ENCODE measurements around the gene TIRAP.
"Not testable (repeated sequence)": the region's sequence is repeated elsewhere in the genome, so short reads cannot be mapped to it uniquely, and the experiment has no call there.

The TIRAP gene

DNA sequence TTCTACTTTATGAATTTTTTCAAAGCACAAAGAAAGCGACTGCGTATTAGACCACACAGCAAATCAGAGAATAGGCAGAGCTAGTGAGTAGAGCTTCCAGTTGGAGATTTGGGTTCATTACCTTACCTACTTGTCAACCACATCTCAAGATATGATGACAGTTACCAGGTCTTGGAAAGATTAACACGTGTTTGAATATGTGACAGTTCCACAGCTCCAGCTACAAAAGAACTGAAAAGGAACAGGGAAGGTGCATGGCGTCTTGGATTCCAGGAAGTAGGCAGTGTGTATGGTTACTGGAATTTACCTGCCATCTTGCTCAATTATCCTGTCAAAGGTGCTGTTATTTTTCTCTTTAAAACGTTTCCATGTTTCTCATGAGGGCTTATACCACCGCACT, 5.3 kb downstream of the TIRAP start:
- no peak for FAIRE-seq

DNA sequence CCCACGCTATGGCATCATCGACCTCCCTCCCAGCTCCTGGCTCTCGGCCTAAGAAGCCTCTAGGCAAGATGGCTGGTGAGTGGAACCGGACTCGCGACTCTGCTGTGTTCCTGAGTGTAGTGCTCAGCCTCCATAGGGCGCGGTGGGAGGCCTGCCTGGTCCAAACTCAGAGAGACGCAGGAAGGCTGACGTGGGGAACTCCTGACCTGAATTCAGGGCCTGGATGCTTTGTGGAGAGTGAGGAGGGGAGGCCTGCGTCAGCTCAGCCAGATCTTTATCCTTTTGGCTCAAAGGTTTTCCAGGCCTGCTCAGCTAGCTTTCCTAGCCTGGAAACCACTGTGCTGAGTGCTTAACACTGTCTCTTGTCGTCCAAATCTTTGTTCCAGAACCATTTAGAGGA, 8.0 kb downstream of the TIRAP start:
- FAIRE-seq: no peak

DNA sequence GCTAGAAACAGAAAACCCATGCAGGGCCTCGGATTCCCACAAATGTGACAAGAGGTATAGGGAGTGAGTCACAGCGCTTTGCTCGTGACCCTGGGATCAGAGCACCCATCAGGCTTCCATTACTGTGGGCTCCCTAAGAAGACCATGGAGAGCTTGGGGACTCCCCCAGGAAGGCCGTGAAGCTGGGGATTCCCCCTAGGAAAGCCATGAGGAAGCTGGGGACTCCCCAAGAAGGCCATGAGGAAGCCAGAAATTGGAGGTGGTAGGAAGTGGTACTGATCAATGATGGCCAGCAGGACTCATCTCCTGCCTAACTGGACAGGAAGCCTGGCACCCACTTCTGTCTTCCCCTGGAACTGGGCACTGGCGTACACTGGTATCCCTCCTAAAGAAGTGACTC, 10.8 kb downstream of the TIRAP start:
- no peak for FAIRE-seq

DNA sequence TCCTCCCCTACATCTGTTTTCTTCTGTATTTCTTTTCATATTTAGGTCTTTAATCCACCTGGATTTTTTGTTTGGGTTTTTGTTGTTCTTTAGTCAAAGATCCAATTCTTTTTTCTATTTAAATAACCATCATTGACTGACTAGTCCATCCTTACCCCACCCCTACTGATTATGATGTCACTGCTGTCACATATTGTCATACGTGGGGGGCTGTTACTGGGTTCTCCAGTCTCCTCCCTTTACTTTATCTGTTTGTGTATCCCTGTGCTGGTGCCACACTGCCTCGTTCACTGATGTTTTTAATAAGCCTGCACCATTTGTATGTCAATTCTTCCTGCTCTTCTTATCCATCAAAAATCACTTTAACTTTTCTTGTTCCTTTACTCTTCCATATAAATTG, 14.1 kb downstream of the TIRAP start:
- FAIRE-seq: no peak

DNA sequence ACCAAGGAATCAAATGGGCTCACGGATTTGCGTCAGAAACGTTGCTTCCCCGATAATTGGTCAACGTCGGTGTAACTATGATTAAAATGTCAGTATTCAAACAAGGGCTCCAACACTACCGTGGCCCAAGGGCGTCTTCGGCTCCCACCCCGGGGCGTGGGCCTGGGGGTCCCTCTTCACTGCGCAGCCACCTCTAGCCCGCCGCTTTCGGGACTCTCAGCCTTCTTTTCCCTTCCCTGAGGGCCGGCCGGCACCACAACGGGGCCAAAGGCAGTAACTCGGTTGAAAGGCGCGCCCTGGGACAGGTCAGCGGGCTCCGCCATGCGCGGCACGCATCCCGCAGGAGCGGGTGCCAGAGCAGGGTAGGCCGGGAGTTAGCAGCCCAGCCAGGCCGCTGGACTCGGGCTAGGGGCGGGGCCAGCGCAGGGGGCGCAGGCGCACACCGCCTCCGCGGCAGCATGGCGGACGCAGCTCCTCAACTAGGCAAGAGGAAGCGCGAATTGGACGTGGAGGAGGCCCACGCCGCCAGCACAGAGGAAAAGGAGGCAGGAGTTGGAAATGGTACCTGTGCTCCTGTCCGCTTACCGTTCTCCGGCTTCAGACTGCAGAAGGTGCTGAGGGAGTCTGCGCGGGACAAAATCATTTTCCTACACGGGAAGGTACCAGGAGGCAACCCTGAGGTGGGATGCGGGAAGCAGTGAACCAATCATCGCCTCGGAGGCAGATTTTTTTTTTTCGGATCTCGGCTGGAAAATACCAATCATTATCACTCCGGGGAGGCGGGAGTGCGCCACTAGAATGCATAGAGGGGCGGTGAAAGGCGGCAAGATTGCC, 20.9 kb downstream of the TIRAP start, which contains the start of gene DCPS:
DCPS (plus strand) TSS at position 438 of the 834 bp plus-strand sequence; CDS start at position 459, 21 bp downstream.
- FAIRE-seq: no peak

DNA sequence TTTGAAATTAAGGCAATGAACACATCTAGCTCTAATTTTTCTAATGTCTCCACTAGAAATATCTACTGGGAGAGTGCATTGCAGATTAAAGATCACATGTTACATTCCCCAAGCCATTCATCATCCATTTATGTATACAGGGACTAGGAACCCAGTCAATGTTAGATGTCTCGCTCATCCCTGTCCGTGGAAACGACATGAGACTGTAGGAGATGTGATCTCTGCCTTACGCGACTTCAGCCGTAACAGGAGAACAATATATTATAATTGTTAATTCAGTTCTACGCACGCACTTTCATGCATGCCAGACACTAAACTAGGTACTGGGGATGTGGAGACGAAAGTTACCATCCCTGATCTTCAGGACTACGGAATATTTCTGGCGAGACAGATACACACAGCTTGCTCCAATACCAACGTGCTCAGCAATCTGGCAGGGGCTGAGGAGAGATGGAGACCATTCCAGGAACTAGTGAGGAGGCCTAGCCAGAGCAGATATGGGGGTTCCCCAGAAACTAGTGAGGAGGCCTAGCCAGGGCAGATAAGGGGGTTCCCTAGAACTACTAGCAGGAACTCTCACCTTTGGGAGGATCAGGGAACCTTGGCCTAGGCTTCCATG, 21.7 kb downstream of the TIRAP start:
- FAIRE-seq: no peak

DNA sequence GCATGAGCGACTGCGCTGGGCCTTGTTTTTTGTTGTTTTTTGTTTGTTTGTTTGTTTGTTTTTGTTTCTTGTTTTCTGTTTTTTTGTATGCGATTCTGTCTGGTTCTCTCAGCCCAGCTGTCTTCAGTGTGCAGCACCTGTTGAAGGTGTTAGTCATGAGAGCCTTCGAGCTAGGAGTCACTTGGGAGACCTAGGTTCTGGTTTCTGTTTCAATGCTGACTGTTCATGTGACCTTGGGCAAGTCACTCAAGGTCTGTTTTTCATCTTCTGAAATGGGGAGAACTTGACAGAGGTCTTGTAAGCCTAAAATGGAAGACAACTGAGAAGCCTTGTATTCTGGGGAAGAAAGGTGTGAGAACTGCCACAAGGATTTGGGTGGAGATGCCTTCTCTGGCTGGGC, 22.8 kb downstream of the TIRAP start:
- FAIRE-seq: no peak

DNA sequence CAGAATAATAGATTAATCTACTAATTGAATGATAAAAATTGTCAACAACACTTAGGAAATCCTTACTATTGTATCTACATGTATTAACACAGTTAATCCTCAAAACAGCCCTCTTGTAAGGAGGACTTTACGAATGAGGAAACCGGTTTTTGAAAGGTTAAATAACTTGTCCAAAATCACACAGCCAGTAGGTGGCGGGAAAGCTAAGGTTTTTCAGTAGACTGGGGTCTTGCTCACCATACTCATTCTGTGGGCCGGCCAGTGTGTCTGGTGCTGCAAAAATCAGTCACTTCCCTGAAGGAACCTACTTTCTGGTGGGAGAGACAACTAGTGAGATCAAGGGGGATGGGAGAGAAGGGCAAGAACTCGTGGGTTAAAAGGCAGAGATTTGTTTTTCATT, 24.8 kb downstream of the TIRAP start:
- FAIRE-seq: no peak

DNA sequence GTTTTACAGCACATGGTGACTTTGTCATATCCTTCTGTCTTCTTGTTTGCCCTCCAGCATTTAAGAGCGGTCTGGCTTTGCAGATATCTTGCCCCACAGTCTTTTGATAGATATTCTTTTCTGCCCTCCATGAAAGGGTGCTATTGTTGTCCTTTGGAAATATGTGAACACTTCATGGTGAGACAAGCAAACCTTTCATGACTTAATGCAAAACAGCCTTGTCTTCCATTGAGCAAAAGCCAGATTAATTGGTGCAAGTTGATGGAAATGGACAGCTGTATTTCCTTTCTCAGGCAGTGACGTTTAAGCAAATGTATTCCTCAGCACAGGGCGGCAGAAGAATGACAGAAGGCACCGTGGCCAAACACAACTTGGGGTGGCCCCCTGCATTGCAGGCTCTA, 25.4 kb downstream of the TIRAP start:
- no peak for FAIRE-seq

DNA sequence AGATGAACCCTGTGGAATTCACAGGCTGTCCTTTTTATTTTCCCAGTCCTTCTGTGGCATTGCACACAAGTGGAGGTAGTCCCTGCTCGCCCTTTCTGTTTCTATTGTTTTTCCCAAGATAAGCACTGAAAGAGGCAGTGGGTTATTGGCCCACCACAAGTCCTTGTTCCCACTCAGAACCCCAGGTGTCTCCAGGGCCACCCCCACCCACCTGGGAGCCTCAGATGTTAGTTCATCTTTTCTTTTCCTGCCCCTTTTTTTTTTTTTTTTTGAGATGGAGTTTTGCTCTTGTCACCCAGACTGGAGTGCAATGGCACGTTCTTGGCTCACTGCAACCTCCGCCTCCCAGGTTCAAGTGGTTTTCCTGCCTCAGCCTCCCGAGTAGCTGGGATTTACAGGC, 25.9 kb downstream of the TIRAP start:
- FAIRE-seq: not testable (repeated sequence)

DNA sequence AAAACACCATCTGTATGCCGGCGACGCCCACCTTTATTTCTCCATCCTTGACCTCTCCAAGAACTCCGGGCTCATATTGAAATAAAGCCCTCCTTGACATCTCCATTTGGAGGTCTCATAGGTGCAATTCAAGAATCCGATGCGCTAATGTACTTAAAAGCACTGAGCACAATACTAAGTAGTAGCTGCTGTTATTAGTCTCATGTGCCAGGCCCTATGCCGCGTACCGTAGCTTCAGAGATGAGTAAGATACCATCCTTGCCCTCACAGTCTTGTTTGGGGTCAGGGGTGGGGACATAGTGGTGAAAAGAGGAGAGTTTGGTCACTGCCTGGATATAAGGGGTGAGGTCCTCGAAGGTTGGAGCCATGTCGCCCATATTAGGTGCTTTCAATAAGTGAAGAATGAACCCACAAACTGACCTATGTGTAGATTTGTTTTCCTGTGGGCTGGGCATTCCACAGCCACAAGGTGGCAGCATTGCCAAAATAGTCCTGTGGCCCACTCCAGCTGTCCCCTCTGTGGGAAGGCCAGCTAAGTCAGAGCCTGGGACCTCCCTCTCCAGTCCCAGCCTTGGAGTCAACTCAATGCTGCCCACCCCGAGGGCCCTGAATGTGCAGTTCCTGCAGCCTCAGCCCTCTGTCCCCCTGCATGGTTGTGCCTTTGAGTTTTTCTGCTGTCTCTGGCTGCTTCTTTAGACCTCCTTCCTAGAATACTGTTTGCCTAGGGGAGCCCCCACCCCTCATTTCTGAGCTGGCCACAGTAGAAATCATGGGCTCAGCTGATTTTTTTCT, 27.5 kb downstream of the TIRAP start:
- no peak for FAIRE-seq

DNA sequence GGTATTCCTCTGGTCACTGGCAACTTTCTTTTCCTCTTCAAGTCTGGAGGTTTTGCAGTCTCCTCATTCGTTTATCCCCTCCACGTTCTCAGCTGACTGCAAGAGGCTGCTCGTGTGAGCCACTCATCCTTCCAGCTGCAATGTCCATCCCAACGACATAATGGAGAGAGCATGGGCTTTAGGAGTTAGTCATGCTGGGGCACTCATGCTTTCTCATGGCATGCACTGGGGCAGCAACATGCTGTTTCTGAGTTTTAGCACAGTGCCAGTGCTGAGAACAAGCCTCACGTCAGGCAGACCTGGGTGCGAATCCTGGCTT, 28.1 kb downstream of the TIRAP start:
- no peak for FAIRE-seq

DNA sequence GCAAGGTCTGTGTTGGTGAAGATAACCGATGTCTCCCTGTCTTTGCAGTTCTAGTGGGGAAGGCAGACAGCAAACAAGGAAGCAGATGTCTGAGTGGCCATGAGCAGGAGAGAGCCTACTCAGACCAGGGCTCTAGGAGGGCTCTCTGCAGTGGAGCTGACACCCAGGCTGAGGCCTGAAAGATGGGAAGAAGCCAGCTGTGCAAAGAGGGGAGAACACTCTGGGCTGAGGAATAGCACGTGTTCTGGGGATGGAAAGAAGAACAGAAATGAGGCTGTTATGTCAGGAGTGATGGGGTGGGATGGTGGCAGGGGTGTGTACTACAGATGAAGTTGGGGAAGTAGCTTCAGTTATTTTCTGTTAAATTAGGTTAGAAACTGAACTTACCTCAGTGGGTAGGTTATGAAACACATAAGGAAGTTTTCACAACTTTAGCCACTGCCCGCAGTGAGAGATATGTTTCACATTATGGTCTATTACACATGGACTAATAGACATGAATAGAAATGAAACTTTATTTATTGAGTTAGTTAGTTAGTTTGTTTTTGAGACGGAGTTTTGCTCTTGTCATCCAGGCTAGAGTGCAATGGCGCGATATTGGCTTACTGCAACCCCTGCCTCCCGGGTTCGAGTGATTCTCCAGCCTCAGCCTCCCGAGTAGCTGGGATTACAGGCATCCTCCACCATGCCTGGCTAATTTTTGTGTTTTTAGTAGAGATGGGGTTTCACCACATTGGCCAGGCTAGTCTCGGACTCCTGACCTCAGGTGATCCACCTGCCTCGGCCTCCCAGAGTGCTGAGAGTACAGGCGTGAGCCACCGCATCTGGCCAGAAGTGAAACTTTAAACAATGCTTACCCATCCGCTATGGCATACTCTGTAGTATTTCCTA, 28.8 kb downstream of the TIRAP start:
- no peak for FAIRE-seq

DNA sequence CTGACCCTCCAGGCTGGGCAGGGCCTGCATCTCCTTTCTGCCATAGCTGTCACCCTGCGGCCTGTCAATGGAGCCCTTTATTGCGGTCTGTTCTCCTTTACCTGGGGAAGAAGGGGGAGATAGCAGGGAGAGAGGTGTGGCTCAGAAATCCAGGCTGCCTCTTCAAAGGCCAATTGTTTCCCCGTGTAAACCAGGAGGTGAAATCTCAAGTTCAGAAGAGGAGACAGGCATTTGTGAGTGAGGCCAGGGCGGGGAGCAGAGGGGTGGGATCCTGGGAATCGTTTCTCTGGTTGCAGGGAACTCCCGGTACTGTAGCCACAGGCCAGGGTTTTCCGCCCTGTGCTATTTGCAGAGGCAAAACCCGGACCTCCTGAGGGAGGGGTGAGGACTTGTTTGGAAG, 30.1 kb downstream of the TIRAP start:
- FAIRE-seq: no peak

DNA sequence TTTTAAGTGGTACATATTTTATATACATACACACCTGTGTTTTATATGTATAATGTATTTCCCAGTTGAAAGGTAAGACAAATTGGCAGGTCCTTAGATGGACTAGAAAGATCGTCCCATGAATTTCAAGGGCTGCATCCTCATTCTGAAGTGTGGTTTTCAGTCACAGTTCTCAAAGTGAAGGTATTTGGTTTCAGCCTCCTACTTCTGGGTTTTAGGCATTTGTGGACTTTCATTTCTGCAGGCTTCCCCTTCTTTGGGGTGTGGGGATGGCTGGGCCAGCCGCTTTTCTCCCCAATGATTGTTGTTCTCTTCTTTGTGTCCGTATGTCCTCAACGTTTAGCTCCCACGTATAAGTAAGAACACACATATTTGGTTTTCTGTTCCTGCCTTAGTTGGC, 30.9 kb downstream of the TIRAP start:
- no peak for FAIRE-seq

DNA sequence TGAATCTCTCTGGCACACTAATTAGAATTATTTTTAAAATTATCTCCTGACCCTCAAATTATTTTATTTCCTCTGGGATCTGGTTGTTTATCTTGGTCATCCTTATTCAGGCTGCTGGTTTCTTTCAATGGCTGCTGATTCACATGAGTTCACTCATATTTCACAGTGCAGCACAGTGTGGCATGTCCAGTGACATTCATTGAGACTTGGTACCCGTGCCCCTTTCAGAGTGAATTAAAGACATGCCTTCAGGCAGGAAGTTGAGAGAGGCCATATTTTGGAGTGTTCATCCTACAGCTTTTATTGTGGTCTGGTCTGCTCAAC, 34.5 kb downstream of the TIRAP start:
- FAIRE-seq: no peak

DNA sequence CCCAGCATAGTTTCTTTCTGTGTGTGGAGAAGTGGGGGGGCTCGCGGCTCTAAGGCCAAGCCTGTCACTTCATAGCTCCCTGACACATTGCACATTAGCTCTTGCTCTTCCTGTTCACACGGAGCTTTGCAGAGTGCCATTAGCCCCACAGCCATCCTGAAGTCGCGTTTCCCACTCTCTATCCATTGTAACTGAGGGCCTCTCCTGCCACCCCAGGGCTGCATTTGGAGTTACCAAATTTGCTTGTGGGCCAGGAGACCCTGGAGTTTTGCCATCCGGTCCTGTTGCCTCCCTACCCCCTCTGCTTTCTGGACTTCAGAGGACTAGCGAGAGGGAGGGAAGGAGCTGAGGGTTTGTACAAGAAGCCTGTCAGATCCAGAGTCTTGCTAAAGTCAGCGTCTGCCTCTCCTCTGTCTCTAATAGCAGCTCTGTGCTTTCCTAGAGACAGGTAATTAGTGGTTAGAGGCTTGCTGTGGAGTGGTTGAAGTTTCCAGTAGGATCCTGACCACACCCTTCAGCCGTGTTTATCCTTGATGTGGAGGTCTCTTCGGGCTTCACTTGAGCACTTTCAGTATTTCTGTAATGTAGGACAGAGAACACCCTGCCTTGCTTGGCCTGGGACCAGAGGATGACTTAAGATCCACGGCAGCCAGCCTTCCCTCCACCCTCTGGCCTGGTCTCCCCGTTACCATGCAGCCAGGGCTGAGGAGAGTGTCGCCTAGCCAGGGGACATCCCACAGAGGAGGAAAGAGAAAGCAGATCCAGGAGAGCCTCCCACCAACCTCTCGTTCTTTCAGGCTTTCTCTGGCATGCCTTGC, 35.1 kb downstream of the TIRAP start:
- no peak for FAIRE-seq

DNA sequence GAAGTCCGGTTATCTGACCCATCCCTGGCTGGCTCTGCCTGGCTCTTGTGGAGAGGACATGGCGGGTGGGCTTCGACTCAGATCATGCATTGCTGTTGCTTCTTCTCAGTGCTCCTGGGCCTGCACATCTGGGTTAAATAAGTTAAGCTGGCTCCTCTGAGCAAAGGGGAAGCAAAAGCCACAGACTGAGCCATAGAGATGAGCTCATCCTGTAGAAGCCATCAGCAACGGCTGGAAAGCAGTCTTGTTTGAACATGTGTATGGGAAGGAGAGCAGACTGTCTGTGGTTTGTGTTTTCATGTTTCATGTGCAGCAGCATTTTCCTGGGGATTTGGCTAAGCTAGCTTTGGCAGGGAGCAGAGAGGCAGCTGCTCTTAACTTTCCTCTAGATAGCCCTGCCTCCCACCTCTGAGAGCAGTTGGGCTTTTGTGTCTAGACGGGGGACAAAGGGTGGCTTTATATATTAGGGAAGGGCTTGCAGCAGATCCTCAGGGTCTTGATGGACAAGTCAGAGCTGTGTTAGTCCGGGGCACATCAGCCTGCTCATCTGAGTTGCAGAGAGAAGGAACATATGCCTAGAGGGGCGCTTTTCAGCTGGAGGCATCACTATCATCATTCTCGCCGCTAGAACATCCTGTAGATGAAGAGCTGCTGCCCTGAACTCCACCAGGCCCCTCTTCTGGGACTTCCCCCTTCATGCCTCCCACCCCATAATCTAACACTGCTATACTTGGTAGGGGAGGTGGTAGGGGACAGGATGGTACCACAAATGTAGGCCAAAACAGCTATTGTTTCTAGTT, 35.9 kb downstream of the TIRAP start:
- no peak for FAIRE-seq

DNA sequence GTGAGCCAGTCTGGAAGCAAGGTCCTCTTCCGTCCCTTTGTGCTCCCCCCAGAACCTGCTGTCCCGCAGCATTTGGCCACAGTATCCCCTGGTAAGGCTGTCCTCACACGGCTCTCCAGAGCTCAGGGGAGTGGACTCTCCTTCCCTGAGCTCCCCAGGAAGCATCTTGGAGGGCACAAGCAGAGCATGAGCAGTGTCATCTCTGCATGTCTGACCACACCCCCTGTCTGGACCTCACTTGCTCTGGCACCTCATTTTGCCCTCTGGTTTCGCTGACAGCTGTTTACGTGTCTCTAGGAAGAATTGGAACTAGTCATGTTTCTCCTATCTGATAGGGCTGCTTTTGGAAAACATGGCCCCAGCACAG, 36.5 kb downstream of the TIRAP start:
- no peak for FAIRE-seq

DNA sequence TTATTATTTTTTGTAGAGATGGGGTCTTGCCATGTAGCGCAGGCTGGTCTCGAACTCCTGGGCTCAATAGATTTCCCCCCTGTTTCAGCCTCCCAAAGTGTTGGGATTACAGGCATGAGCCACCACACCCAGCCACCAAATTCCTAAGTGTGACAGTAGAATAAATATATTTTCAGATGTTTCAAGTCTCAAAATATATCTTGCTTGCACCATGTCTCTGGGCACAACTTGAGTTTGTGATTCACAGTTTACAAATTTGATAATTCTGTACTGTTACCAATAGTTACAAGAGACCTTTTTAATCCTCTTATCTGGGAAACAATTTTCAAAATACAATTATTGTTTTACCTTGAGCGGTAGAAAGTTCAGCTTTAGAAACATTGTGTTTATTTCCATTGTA, 40.1 kb downstream of the TIRAP start:
- FAIRE-seq: no peak

DNA sequence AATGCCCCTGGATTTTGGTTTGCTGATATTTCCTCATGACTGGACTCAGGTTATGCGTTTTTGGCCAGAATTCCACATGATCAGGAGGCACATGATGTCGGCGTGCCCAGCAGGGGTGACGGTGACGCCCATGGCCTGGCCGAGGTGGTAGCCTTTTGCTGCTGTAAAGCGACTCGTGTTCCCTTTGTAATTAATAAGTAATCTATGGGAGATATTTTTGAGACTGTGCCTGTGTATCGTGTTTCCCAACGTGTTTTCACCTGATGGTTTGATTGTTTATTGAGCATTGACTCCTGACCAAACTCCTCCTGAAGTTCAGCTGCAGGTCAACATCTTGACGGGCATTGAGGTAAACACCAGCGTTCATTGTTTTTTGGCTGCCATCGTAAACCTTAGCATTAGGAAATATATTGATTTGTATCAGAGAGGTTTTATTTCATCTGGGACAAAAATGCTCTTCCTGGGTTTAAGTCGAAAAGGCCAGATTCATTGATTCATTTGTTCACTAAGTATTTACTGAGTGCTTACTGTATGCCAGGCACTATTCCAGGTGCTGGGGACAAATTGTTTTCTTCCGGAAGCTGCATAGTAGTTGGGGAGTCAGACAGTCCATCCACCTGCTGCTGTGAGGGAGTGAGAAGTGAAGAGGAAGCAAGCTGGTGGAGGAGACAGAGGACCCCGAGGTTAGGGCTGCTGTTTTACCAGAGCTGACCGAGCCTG, 44.5 kb downstream of the TIRAP start:
- FAIRE-seq: no peak

Measured in A204.1 (cell line).